Neural cell (in vitro differentiated cells): ENCODE data around the gene CRAMP1. TPM values are rescaled to one million over a fixed set of nuclear protein-coding genes. Genes with fewer than 3 reads are reported as not detected.

Source experiments
- H2AFZ ChIP-seq: fragments of 200-600, 300-800 bp; sonication (generic), shearing (Covaris generic); 2 replicates; pipeline ENCODE4 v1.6.0; 2014; ENCODE audit warnings: low read depth, mild to moderate bottlenecking, antibody characterized with exemption, low read length, moderate library complexity
- H3F3A ChIP-seq: fragments of 200-600 bp; shearing (Covaris generic); 2 replicates; pipeline ENCODE4 v1.6.1; 2016; ENCODE audit warnings: mild to moderate bottlenecking, moderate library complexity, mixed read lengths, antibody characterized with exemption, low read length; ENCODE audit not compliant: insufficient read depth, poor library complexity, severe bottlenecking
- H3K27ac ChIP-seq: fragments of 200-600, 300-800 bp; sonication (generic), shearing (Covaris generic); 2 replicates; pipeline ENCODE4 v1.5.1; 2014; ENCODE audit warnings: mild to moderate bottlenecking, low read length, moderate library complexity
- H3K27me3 ChIP-seq: fragments of 300-800, 200-600 bp; sonication (generic), shearing (Covaris generic); 2 replicates; pipeline ENCODE4 v1.6.0; 2014; ENCODE audit warnings: mild to moderate bottlenecking, low read depth, low read length, moderate library complexity; ENCODE audit not compliant: insufficient read depth
- H3K36me3 ChIP-seq: fragments of 300-800, 200-600 bp; sonication (generic), shearing (Covaris generic); 2 replicates; pipeline ENCODE4 v1.5.1; 2014; ENCODE audit warnings: mild to moderate bottlenecking, antibody characterized with exemption, low read length, moderate library complexity; ENCODE audit not compliant: insufficient read depth
- H3K4me2 ChIP-seq: fragments of 300-800, 200-600 bp; sonication (generic), shearing (Covaris generic); 2 replicates; pipeline ENCODE4 v1.6.0; 2014; ENCODE audit warnings: mild to moderate bottlenecking, low read length
- H3K4me3 ChIP-seq: fragments of 300-800, 200-600 bp; sonication (generic), shearing (Covaris generic); 2 replicates; pipeline ENCODE4 v1.5.1; 2014; ENCODE audit warnings: mild to moderate bottlenecking, low read length, moderate library complexity
- H3K79me2 ChIP-seq: fragments of 200-600 bp; shearing (Covaris generic); replicated peaks from 2 replicates; pipeline ENCODE4 v1.6.0; 2014; ENCODE audit warnings: mild to moderate bottlenecking, low read length, moderate library complexity; ENCODE audit not compliant: insufficient read depth
- H3K9ac ChIP-seq: fragments of 300-800, 200-600 bp; sonication (generic), shearing (Covaris generic); 2 replicates; pipeline ENCODE4 v1.6.1; 2016; ENCODE audit warnings: mild to moderate bottlenecking, low read length, mixed read lengths
- H3K9me2 ChIP-seq: fragments of 200-600 bp; shearing (Covaris generic); 2 replicates; pipeline ENCODE4 v1.6.1; 2016; ENCODE audit warnings: mild to moderate bottlenecking, low read length, mixed read lengths; ENCODE audit not compliant: insufficient read depth
- H3K9me3 ChIP-seq: fragments of 200-600, 300-800 bp; sonication (generic), shearing (Covaris generic); 2 replicates; pipeline ENCODE4 v1.6.1; 2016; ENCODE audit warnings: mild to moderate bottlenecking, mixed run types, low read length, moderate library complexity, mixed read lengths
- H4K20me1 ChIP-seq: fragments of 200-600 bp; shearing (Covaris generic); 2 replicates; pipeline ENCODE4 v1.6.1; 2016; ENCODE audit warnings: mild to moderate bottlenecking, mixed run types; ENCODE audit not compliant: insufficient read depth
- CTCF ChIP-seq: fragments of 450-650 bp; IDR thresholded peaks from 2 replicates; pipeline ENCODE4 v1.5.1; 2014; ENCODE audit warnings: antibody characterized with exemption, mild to moderate bottlenecking, moderate library complexity; ENCODE audit not compliant: poor library complexity, severe bottlenecking
- EP300 ChIP-seq: fragments of 450-650 bp; conservative IDR thresholded peaks from 2 replicates; pipeline ENCODE4 v1.6.1; 2014; ENCODE audit warnings: antibody characterized with exemption, mild to moderate bottlenecking, moderate library complexity; ENCODE audit not compliant: poor library complexity, severe bottlenecking
- EZH2 ChIP-seq: fragments of 200-600, 300-800 bp; shearing (Covaris generic), sonication (generic); IDR thresholded peaks from 2 replicates; pipeline ENCODE4 v1.6.1; 2014; ENCODE audit warnings: antibody characterized with exemption, low read length, borderline replicate concordance, mild to moderate bottlenecking; ENCODE audit not compliant: insufficient read depth, poor library complexity, severe bottlenecking
- MXI1 ChIP-seq: fragments of 450-650 bp; conservative IDR thresholded peaks from 2 replicates; pipeline ENCODE4 v1.6.1; 2014; ENCODE audit warnings: antibody characterized with exemption, mild to moderate bottlenecking; ENCODE audit not compliant: poor library complexity, severe bottlenecking
- POLR2AphosphoS5 ChIP-seq: IDR thresholded peaks from 2 replicates; pipeline ENCODE4 v1.6.1; 2012
- RAD21 ChIP-seq: fragments of 450-650 bp; conservative IDR thresholded peaks from 2 replicates; pipeline ENCODE4 v1.6.1; 2014; ENCODE audit warnings: antibody characterized with exemption, mild to moderate bottlenecking, moderate library complexity
- REST ChIP-seq: IDR thresholded peaks from 2 replicates; pipeline ENCODE4 v1.6.1; 2012; ENCODE audit warnings: borderline replicate concordance
- SMC3 ChIP-seq: fragments of 450-650 bp; conservative IDR thresholded peaks from 2 replicates; pipeline ENCODE4 v1.6.1; 2014; ENCODE audit warnings: antibody characterized with exemption, mild to moderate bottlenecking, moderate library complexity; ENCODE audit not compliant: poor library complexity
- TAF1 ChIP-seq: IDR thresholded peaks from 2 replicates; pipeline ENCODE4 v1.6.1; 2012; ENCODE audit warnings: low read depth
- polyA plus RNA-seq: library from polyadenylated mRNA; depleted of rRNA; stranded (reverse); fragments of >200 nt; gene quantifications from 2 replicates; pipeline ENCODE4 v1.2.3, GENCODE V29; 2014

CRAMP1 gene
- polyA plus RNA-seq, 1 donor from 2014 or later = 11.1 TPM

DNA sequence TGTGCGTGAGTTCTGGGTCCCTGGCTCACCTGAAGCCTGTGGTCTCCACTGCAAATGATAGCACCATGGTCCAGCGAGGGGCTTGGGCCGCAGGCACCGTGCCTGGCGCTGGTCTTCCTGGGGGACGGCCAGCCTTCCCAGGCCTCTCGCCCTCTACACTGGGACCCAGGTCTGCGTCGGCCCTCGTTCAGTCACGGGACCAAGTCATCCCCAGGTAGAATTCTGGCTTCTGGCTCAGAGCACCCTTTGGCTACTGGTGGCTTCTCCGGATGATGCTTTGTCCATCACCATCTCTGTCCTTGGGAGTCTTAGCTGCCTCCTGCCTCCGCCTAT lies 20.4 kb downstream of the CRAMP1 start:
- Histone ChIP-seq H3K9ac (no peak overlapping the region), H3F3A (no peaks in the 10 kb centered on the region), H2AFZ (no peak overlapping the region), H3K4me3 (no peak overlapping the region), H3K4me2 (no peak overlapping the region), H3K9me2 (no peaks in the 10 kb centered on the region), H3K27ac (no peak overlapping the region), H3K27me3 (no peaks in the 10 kb centered on the region), H3K79me2 (peaks cover 28% of the 10 kb centered on the region), H3K36me3 (peaks cover 4% of the 10 kb centered on the region), H3K9me3 (no peaks in the 10 kb centered on the region), H4K20me1 (peaks cover 3% of the 10 kb centered on the region)
- TF ChIP-seq REST (no peak), EP300 (no peak), SMC3 (no peak), POLR2AphosphoS5 (no peak), MXI1 (no peak), TAF1 (no peak), CTCF (no peak), EZH2 (no peak), RAD21 (no peak)

- H3K9me3 ChIP-seq = no peaks in the 10 kb centered on the region
- H3F3A ChIP-seq = no peaks in the 10 kb centered on the region
- H3K4me2 ChIP-seq = no peak overlapping the region
- H4K20me1 ChIP-seq = no peaks in the 10 kb centered on the region
- H3K9ac ChIP-seq = no peak overlapping the region
- TF ChIP-seq CTCF (no peak), RAD21 (no peak), TAF1 (no peak), EP300 (no peak), MXI1 (no peak), EZH2 (no peak), SMC3 (no peak), REST (no peak), POLR2AphosphoS5 (no peak)
- H3K36me3 ChIP-seq = peaks cover 4% of the 10 kb centered on the region
- no peak overlapping the region for H3K4me3 ChIP-seq
- peaks cover 23% of the 10 kb centered on the region for H3K79me2 ChIP-seq
- H2AFZ ChIP-seq = no peak overlapping the region
- no peak overlapping the region for H3K27ac ChIP-seq
- no peaks in the 10 kb centered on the region for H3K27me3 ChIP-seq
- H3K9me2 ChIP-seq = no peaks in the 10 kb centered on the region
Measured at GRCh38 chr16:1633310-1633709, 21.1 kb downstream of the CRAMP1 start.
